DMS53 treated with DMSO at 0.1 percent for 48 hours (cell line): ENCODE results near the gene SLC36A1.

Source experiments
- DNase-seq: peaks from one replicate; lab custom pipeline; 2025; ENCODE audit not compliant: unreplicated experiment; lab: John Stamatoyannopoulos, UW

The SLC36A1 gene

DNA sequence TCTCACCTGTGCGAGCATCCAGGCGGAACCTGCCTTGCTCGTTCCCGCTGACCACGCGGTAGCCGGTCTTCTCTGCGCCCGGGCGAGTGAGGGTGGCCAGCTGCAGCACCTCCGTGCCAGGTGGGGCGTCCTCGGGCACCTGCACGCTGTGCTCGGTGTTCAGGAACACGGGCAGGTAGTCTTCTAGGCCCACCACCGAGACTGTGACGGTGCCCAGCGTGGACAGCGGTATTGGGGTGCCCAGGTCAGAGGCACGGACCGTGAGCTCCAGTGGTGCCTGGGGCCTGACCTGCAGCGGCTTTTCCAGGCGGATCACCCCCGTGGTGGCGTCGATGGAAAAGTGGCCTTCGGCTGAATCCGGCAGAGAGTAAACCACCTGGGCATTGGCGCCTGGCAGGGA is 84.2 kb downstream of the SLC36A1 start:
- no peak for DNase-seq

DNA sequence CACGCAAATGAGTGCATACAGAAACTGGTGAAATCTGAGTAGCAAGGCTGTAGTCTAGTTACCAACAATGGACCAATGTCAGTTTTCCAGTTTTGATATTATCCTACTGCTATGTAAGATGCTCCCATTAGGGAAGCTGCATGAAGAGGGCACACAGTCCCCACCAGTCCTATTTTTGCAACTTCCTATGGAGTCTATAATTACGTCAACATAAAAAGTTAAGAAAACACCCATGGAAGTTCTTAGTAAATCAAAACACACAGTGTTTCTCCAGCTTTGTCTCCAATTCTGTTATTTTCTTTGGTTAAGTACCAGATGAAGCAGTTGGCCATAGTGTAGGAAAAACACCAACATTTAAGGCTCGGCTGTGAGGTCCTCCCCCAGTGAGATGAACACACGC is 85.0 kb downstream of the SLC36A1 start:
- DNase-seq, result no peak

DNA sequence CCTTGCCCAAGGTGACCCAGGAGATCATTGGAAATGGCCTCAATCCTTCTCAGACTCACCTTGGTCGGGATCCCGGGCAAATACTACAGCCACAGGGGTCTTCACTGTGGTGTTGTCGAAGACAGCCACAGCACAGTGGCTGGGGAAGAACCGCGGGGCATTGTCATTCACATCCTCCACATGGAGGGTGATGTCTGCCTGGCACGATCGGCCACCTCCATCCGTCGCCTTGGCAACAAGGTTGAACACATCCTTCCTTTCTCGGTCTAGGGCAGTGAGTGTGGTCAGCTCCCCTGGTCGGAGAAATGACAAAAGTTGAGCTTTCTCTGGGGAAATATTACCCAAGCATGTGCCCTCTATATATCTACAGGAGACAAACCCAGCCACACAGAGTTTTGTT is 86.9 kb downstream of the SLC36A1 start:
- DNase-seq, result no peak

DNA sequence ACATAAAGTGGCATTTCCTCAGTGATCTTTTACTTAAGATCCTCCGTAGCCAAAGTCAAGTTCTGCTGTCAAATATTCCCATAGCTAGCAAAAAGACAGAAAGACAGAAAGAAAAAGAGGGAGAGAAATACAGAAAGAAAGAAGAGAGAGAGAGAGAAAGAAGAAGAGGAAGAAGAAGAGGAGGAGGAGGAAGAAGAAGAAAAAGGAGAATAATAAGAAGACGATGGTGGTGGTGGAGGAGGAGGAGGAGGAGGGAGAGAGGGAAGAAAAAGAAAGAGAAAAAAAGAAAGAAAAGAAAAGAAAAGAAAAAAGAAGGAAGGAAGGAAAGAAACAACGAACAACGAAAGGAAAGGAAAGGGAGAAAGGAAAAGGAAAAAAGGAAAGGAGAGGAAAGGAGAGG is 89.6 kb downstream of the SLC36A1 start:
- no peak for DNase-seq

DNA sequence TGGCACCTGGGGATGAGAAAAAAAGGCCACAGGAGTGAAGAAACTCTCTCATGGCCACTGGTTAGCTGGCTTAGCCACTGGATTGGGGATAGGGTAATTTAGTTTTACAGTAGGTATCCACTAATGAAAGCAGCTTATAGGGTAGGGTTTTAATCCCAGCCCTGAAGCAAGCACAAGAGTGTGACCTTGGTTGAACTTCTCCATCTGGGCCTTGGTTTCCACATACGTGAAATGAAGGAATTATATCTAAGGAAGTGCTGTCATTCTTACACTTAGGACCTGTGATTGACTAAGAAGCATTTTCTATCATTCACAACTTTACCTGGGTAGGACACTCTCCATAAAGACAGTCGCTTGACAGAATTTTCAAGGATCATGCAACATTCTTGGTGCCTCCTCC is 94.2 kb downstream of the SLC36A1 start:
- no peak for DNase-seq
